Erythroblast (primary cell): Measurements from ENCODE around the gene DOCK9.

Experiments used
- GATA1 ChIP-seq: IDR thresholded peaks from 2 replicates; pipeline ENCODE4 v1.6.1; 2011; ENCODE audit warnings: low read depth, mild to moderate bottlenecking, control low read depth, low read length, moderate library complexity
- POLR2A ChIP-seq: IDR thresholded peaks from 2 replicates; pipeline ENCODE4 v1.6.1; 2011; ENCODE audit warnings: mild to moderate bottlenecking, low read length

DNA sequence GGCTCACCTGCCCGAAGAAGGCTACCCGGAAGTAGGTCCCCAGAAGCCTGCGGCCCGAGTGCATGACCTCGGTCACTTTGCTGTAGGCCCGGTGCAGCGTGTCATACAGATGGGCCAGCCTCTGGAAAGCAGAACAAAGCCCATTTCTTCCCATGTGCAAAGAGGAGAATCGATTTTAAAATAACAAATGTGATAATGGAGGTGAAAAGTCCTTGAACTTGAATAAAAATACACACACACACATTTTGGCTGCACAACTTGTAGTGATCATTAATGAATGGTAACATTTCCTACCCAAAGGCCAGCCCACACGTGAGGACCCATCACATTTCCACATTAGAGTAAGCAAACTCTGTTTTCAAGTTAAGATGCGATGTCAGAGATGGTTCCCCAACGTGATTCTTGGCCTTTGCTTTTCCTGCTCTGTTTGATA is 168.5 kb downstream of the DOCK9 start:
- no peak for TF ChIP-seq POLR2A
- TF ChIP-seq GATA1 = no peak
